CD14-positive monocyte (primary cell): ENCODE measurements around the gene VAV1. TPM values are rescaled to one million over a fixed set of nuclear protein-coding genes. Genes with fewer than 3 reads are reported as not detected.

Experiments
- DNase-seq, 3 donors: peaks; one replicate each; pipeline ENCODE4 v3.0.0-alpha.2; 2011 to 2022
- H2AFZ ChIP-seq: 2 replicates; pipeline ENCODE4 v1.6.0; 2012; ENCODE audit warnings: mild to moderate bottlenecking, low read depth, low read length, inconsistent platforms; ENCODE audit not compliant: insufficient read depth, poor library complexity, severe bottlenecking
- H3K27ac ChIP-seq, 2 donors: 1 replicate in 1 of 2; 2 replicates in 1 of 2; pipeline ENCODE4 v1.5.1; 2012 to 2013; ENCODE audit warnings: low read length in 2 of 2, control low read depth in 1 of 2, inconsistent platforms in 1 of 2, low read depth in 1 of 2, mild to moderate bottlenecking in 1 of 2
- H3K27me3 ChIP-seq, 2 donors: one replicate each; pipeline versions ENCODE4 v1.6.0 to v1.6.1; 2011 to 2013; ENCODE audit warnings: low read length in 2 of 2; ENCODE audit not compliant: control insufficient read depth in 2 of 2, insufficient read depth in 2 of 2
- H3K36me3 ChIP-seq, 2 donors: replicated peaks in 1 of 2; 1 replicate in 1 of 2; 2 replicates in 1 of 2; pipeline versions ENCODE4 v1.5.1 to v1.6.1; 2012 to 2013; ENCODE audit warnings: low read length in 2 of 2, control low read depth in 1 of 2, inconsistent platforms in 1 of 2, mild to moderate bottlenecking in 1 of 2; ENCODE audit not compliant: insufficient read depth in 2 of 2, control insufficient read depth in 1 of 2
- H3K4me1 ChIP-seq, 2 donors: 1 replicate in 1 of 2; 2 replicates in 1 of 2; pipeline versions ENCODE4 v1.5.1 to v1.6.1; 2012 to 2013; ENCODE audit warnings: low read length in 2 of 2, control low read depth in 1 of 2, inconsistent platforms in 1 of 2, mild to moderate bottlenecking in 1 of 2, moderate library complexity in 1 of 2; ENCODE audit not compliant: insufficient read depth in 2 of 2, control insufficient read depth in 1 of 2
- H3K4me2 ChIP-seq: replicated peaks from 2 replicates; pipeline ENCODE3; 2012; ENCODE audit warnings: low read length, moderate library complexity, mild to moderate bottlenecking; ENCODE audit not compliant: poor library complexity, severe bottlenecking; ENCODE audit errors: extremely low read depth
- H3K4me3 ChIP-seq, 3 experiments: fragments of 200-600 bp in 1 of 3; sonication (generic) in 1 of 3; replicated peaks in 1 of 3; 1 replicate in 2 of 3; 2 replicates in 1 of 3; pipeline ENCODE4 v1.5.1; 2011 to 2013; ENCODE audit warnings: low read length in 3 of 3, mild to moderate bottlenecking in 3 of 3, control low read depth in 2 of 3, low read depth in 2 of 3, inconsistent platforms in 1 of 3, moderate library complexity in 1 of 3
- H3K79me2 ChIP-seq: 2 replicates; pipeline ENCODE4 v1.6.0; 2012; ENCODE audit warnings: mild to moderate bottlenecking, control low read depth, inconsistent platforms, low read length, moderate library complexity; ENCODE audit not compliant: insufficient read depth
- H3K9ac ChIP-seq: 2 replicates; pipeline ENCODE4 v1.6.0; 2017; ENCODE audit warnings: low read length, mild to moderate bottlenecking; ENCODE audit not compliant: insufficient read depth, poor library complexity, severe bottlenecking
- H3K9me3 ChIP-seq, 2 donors: replicated peaks in 1 of 2; 1 replicate in 1 of 2; 2 replicates in 1 of 2; pipeline versions ENCODE4 v1.5.1 to v1.6.1; 2012 to 2013; ENCODE audit warnings: low read length in 2 of 2, control low read depth in 1 of 2; ENCODE audit not compliant: control insufficient read depth in 1 of 2, insufficient read depth in 1 of 2
- H4K20me1 ChIP-seq: 2 replicates; pipeline ENCODE4 v1.6.0; 2012; ENCODE audit warnings: mild to moderate bottlenecking, low read length, control low read depth, moderate library complexity; ENCODE audit not compliant: insufficient read depth
- H3K27ac Mint-ChIP-seq, 7 donors: one replicate each; pipeline ENCODE4 v1.8.0; 2020; ENCODE audit warnings: mild to moderate bottlenecking in 7 of 7, mixed read lengths in 7 of 7, moderate library complexity in 6 of 7, inconsistent platforms in 2 of 7
- H3K27me3 Mint-ChIP-seq, 3 donors: one replicate each; pipeline ENCODE4 v1.8.0; 2021 to 2022; ENCODE audit warnings: low read depth in 3 of 3, mild to moderate bottlenecking in 3 of 3, mixed read lengths in 3 of 3, moderate library complexity in 3 of 3, inconsistent platforms in 1 of 3
- H3K36me3 Mint-ChIP-seq, 2 donors: one replicate each; pipeline ENCODE4 v1.8.0; 2020; ENCODE audit warnings: mixed read lengths in 2 of 2, inconsistent platforms in 1 of 2, mild to moderate bottlenecking in 1 of 2
- H3K4me1 Mint-ChIP-seq: one replicate; pipeline ENCODE4 v1.8.0; 2020; ENCODE audit warnings: mild to moderate bottlenecking, mixed read lengths
- H3K4me3 Mint-ChIP-seq, 2 donors: one replicate each; pipeline ENCODE4 v1.8.0; 2020; ENCODE audit warnings: mild to moderate bottlenecking in 2 of 2, mixed read lengths in 2 of 2, moderate library complexity in 1 of 2
- H3K9me3 Mint-ChIP-seq, 7 donors: one replicate each; pipeline ENCODE4 v1.8.0; 2020 to 2022; ENCODE audit warnings: mixed read lengths in 7 of 7, mild to moderate bottlenecking in 6 of 7, moderate library complexity in 6 of 7, inconsistent platforms in 2 of 7
- whole genome bisulfite sequencing: methylation state at CpG from one replicate; pipeline ENCODE4 v1.1.5; 2013; ENCODE audit warnings: missing lambda C conversion rate; ENCODE audit not compliant: insufficient coverage; 5-methylcytosine and 5-hydroxymethylcytosine counted together
- intact Hi-C, 2 donors: fragments of 100-400 bp; cut with micrococcal nuclease; formaldehyde crosslinking; loops; one replicate each; pipeline versions ENCODE4 v1.15.0 to v1.15.1; 2023
- polyA plus RNA-seq, 3 donors: library from polyadenylated mRNA; depleted of rRNA in 1 of 3; unstranded in 2 of 3; stranded (reverse) in 1 of 3; fragments of 300-500 nt in 2 of 3; fragments of >200 nt in 1 of 3; fragmentation: Illumina TruSeq in 2 of 3; gene quantifications; 1 replicate in 2 of 3; 2 replicates in 1 of 3; pipeline ENCODE4 v1.2.3, GENCODE V29; 2012 to 2021
- TF ChIP-seq, protein P1 (sequence below): fragments of 200-600 bp; IDR thresholded peaks from one replicate; pipeline ENCODE4 v1.8.0; 2022; ENCODE audit warnings: antibody characterized with exemption, mild to moderate bottlenecking

The VAV1 gene
- polyA plus RNA-seq, 3 donors, result 21.3 to 81.2 (median 30.2) TPM

DNA sequence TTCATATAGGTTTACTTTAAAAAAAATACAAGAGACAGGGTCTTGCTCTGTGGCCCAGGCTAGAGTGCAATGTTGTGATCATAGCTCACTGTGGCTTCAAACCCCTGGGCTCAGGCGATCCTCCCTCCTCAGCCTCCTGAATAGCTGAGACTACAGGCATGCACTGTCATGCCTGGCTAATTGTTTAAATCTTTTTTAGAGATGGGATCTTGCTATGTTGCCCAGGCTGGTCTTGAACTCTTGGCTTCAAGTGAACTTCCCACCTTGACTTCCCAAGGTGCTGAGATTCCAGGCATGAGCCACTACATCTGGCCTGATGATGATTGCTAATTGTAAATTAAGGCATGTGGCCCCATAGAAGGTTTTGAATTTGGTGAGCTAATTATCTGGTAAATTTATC, 79.5 kb downstream of the VAV1 start:
- no peaks in the 10 kb centered on the region for H3K9me3 Mint-ChIP-seq
- Histone ChIP-seq H3K4me1 (no peaks in the 10 kb centered on the region), H3K9me3 (no peaks in the 10 kb centered on the region), H3K27ac (no peak overlapping the region), H3K4me2 (no peak overlapping the region), H4K20me1 (peaks cover 70% of the 10 kb centered on the region), H3K36me3 (peaks cover 95 to 100% of the 10 kb centered on the region in 2 donors), H3K27me3 (no peaks in the 10 kb centered on the region), H3K79me2 (no peaks in the 10 kb centered on the region), H2AFZ (no peak overlapping the region), H3K4me3 (no peak overlapping the region), H3K9ac (no peak overlapping the region)
- H3K27ac Mint-ChIP-seq, result no peak overlapping the region
- H3K4me1 Mint-ChIP-seq, result no peaks in the 10 kb centered on the region
- WGBS, result no CpG with 5 or more reads among the region's 1 CpG
- H3K36me3 Mint-ChIP-seq, result peaks cover 84 to 97% of the 10 kb centered on the region in 2 donors
- no peak overlapping the region for H3K4me3 Mint-ChIP-seq
- intact Hi-C loops, result no loop called here
- H3K27me3 Mint-ChIP-seq, result no peaks in the 10 kb centered on the region
- no peak for DNase-seq
- TF ChIP-seq, protein P1, sequence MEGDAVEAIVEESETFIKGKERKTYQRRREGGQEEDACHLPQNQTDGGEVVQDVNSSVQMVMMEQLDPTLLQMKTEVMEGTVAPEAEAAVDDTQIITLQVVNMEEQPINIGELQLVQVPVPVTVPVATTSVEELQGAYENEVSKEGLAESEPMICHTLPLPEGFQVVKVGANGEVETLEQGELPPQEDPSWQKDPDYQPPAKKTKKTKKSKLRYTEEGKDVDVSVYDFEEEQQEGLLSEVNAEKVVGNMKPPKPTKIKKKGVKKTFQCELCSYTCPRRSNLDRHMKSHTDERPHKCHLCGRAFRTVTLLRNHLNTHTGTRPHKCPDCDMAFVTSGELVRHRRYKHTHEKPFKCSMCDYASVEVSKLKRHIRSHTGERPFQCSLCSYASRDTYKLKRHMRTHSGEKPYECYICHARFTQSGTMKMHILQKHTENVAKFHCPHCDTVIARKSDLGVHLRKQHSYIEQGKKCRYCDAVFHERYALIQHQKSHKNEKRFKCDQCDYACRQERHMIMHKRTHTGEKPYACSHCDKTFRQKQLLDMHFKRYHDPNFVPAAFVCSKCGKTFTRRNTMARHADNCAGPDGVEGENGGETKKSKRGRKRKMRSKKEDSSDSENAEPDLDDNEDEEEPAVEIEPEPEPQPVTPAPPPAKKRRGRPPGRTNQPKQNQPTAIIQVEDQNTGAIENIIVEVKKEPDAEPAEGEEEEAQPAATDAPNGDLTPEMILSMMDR, result no peak

DNA sequence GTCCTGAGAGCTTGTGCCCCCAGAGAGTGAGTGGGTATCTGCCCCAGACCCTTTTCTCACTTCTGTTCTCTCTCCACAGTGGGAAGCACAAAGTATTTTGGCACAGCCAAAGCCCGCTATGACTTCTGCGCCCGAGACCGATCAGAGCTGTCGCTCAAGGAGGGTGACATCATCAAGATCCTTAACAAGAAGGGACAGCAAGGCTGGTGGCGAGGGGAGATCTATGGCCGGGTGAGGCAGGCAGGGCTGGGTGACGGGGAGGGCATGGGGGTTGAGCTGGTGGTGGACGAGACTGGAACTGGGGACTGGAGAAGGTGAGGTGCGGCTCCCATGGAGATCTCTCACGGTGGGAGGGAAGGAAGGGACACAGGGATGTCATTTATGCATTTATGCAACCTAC, 81.4 kb downstream of the VAV1 start:
- peaks cover 77 to 90% of the 10 kb centered on the region in 2 donors for H3K36me3 Mint-ChIP-seq
- no peak overlapping the region for H3K4me3 ChIP-seq
- H3K4me2 ChIP-seq, result no peak overlapping the region
- no peak overlapping the region for H3K27ac ChIP-seq
- no peaks in the 10 kb centered on the region for H3K9me3 ChIP-seq
- peaks cover 0 to 2% (median 0%) of the 10 kb centered on the region in 7 donors for H3K9me3 Mint-ChIP-seq
- H3K79me2 ChIP-seq, result no peaks in the 10 kb centered on the region
- no peak overlapping the region for H2AFZ ChIP-seq
- H3K36me3 ChIP-seq, result peaks cover 80 to 88% of the 10 kb centered on the region in 2 donors
- H3K9ac ChIP-seq, result no peak overlapping the region
- H4K20me1 ChIP-seq, result peaks cover 56% of the 10 kb centered on the region
- DNase-seq, result no peak
- no peaks in the 10 kb centered on the region for H3K27me3 ChIP-seq
- intact Hi-C loops, result no loop called here
- H3K27me3 Mint-ChIP-seq, result no peaks in the 10 kb centered on the region
- H3K4me1 ChIP-seq, result no peaks in the 10 kb centered on the region
- 99% methylated on average over 8 of the region's 11 CpGs for WGBS
- no peaks in the 10 kb centered on the region for H3K4me1 Mint-ChIP-seq
- TF ChIP-seq, protein P1, result no peak
- H3K27ac Mint-ChIP-seq, result peak overlapping the region in 2 of 7 donors; percentile 46 to 62
- no peak overlapping the region for H3K4me3 Mint-ChIP-seq
